IMR-90 (cell line): ENCODE measurements around the gene SAA4. TPM values are rescaled to one million over a fixed set of nuclear protein-coding genes. Genes with fewer than 3 reads are reported as not detected.

ENCODE experiments used
- ATAC-seq: fragments of 200-7000 bp; cut with Tn5 transposase; 2 replicates; pipeline ENCODE4 v1.9.1; 2020; ENCODE audit warnings: low read depth, mild to moderate bottlenecking, moderate library complexity
- Bru-seq: library from RNA; stranded (reverse); fragments of 400-500 nt; gene quantifications from one replicate; lab custom pipeline; 2021; lab: Mats Ljungman, UMichigan
- BruChase-seq, 2 experiments: library from RNA; stranded (reverse); fragments of 400-500 nt; gene quantifications; one replicate each; lab custom pipeline; 2021; lab: Mats Ljungman, UMichigan
- BruUV-seq: library from RNA; stranded (reverse); fragments of 400-500 nt; replicated peaks from 2 replicates; lab custom pipeline; 2021; lab: Mats Ljungman, UMichigan
- CTCF ChIA-PET: fragments of 300-600 bp; formaldehyde crosslinking; extraction: SDS; loops from one replicate; lab custom pipeline; 2021; ENCODE audit warnings: antibody characterized with exemption; lab: Yijun Ruan, JAX
- POLR2A ChIA-PET: fragments of 300-600 bp; sonication (Branson Sonifier 250); formaldehyde crosslinking; loops from one replicate; lab custom pipeline; 2022; ENCODE audit warnings: antibody characterized with exemption; ENCODE audit not compliant: unreplicated experiment; lab: Charles Lee
- DNase-seq: peaks from one replicate; pipeline ENCODE4 v3.0.0; 2013
- H2AFZ ChIP-seq: replicated peaks from 2 replicates; pipeline ENCODE3; 2013; ENCODE audit warnings: low read length, mild to moderate bottlenecking; ENCODE audit not compliant: poor library complexity
- H2AK5ac ChIP-seq: 2 replicates; pipeline ENCODE4 v1.6.1; 2013; ENCODE audit warnings: low read depth, low read length, inconsistent platforms
- H2AK9ac ChIP-seq: replicated peaks from 2 replicates; pipeline ENCODE3; 2013; ENCODE audit warnings: mild to moderate bottlenecking, low read depth, low read length, moderate library complexity; ENCODE audit not compliant: poor library complexity
- H2BK120ac ChIP-seq: 2 replicates; pipeline ENCODE4 v1.6.1; 2013; ENCODE audit warnings: low read depth, low read length, inconsistent platforms
- H2BK15ac ChIP-seq: 3 replicates; pipeline ENCODE4 v1.6.1; 2013; ENCODE audit warnings: low read depth, low read length, inconsistent platforms
- H2BK20ac ChIP-seq: 2 replicates; pipeline ENCODE4 v1.6.1; 2013; ENCODE audit warnings: low read depth, mild to moderate bottlenecking, inconsistent platforms, low read length, moderate library complexity
- H2BK5ac ChIP-seq: 2 replicates; pipeline ENCODE4 v1.6.1; 2013; ENCODE audit warnings: mild to moderate bottlenecking, low read depth, low read length, inconsistent platforms; ENCODE audit not compliant: poor library complexity, severe bottlenecking
- H3K14ac ChIP-seq: replicated peaks from 2 replicates; pipeline ENCODE4 v1.6.1; 2013; ENCODE audit warnings: low read depth, low read length, inconsistent platforms
- H3K18ac ChIP-seq: 2 replicates; pipeline ENCODE4 v1.6.1; 2013; ENCODE audit warnings: low read depth, low read length, control low read depth
- H3K23ac ChIP-seq: 2 replicates; pipeline ENCODE4 v1.6.1; 2013; ENCODE audit warnings: low read depth, low read length, inconsistent platforms
- H3K27ac ChIP-seq: 2 replicates; pipeline ENCODE4 v1.5.1; 2013; ENCODE audit warnings: mild to moderate bottlenecking, control low read depth, low read length; ENCODE audit not compliant: insufficient read depth
- H3K27me3 ChIP-seq: 2 replicates; pipeline ENCODE4 v1.6.1; 2013; ENCODE audit warnings: low read length; ENCODE audit not compliant: control insufficient read depth, insufficient read depth
- H3K36me3 ChIP-seq: 2 replicates; pipeline ENCODE4 v1.6.1; 2013; ENCODE audit warnings: low read length, mixed read lengths; ENCODE audit not compliant: control insufficient read depth, insufficient read depth
- H3K4ac ChIP-seq: 2 replicates; pipeline ENCODE4 v1.6.1; 2013; ENCODE audit warnings: low read depth, low read length, inconsistent platforms
- H3K4me1 ChIP-seq: 2 replicates; pipeline ENCODE4 v1.6.1; 2013; ENCODE audit warnings: low read length, mixed read lengths; ENCODE audit not compliant: control insufficient read depth, insufficient read depth
- H3K4me2 ChIP-seq: 2 replicates; pipeline ENCODE4 v1.6.1; 2013; ENCODE audit warnings: low read depth, mild to moderate bottlenecking, control low read depth, low read length, moderate library complexity
- H3K4me3 ChIP-seq: 2 replicates; pipeline ENCODE4 v1.5.1; 2013; ENCODE audit warnings: low read depth, mild to moderate bottlenecking, control low read depth, low read length, moderate library complexity; ENCODE audit not compliant: insufficient read depth
- H3K56ac ChIP-seq: 2 replicates; pipeline ENCODE4 v1.6.1; 2013; ENCODE audit warnings: low read length, inconsistent platforms; ENCODE audit not compliant: insufficient read depth; ENCODE audit errors: extremely low read depth
- H3K79me1 ChIP-seq, 2 experiments: 2 replicates each; pipeline ENCODE4 v1.6.1; 2013; ENCODE audit warnings: low read length in 2 of 2, inconsistent platforms in 1 of 2, low read depth in 1 of 2
- H3K9ac ChIP-seq: 2 replicates; pipeline ENCODE4 v1.6.1; 2013; ENCODE audit warnings: low read depth, low read length, control low read depth
- H3K9me1 ChIP-seq: 2 replicates; pipeline ENCODE4 v1.6.1; 2013; ENCODE audit warnings: low read length, inconsistent platforms; ENCODE audit not compliant: insufficient read depth
- H3K9me3 ChIP-seq: 2 replicates; pipeline ENCODE4 v1.6.1; 2013; ENCODE audit warnings: low read length; ENCODE audit not compliant: control insufficient read depth, insufficient read depth
- H4K20me1 ChIP-seq: 2 replicates; pipeline ENCODE4 v1.6.1; 2013; ENCODE audit warnings: low read length, inconsistent platforms; ENCODE audit not compliant: insufficient read depth
- H4K5ac ChIP-seq: 2 replicates; pipeline ENCODE4 v1.6.1; 2013; ENCODE audit warnings: mild to moderate bottlenecking, low read depth, low read length, control low read depth
- H4K8ac ChIP-seq, 2 experiments: 2 replicates each; pipeline ENCODE4 v1.6.1; 2013; ENCODE audit warnings: low read depth in 2 of 2, low read length in 2 of 2, control low read depth in 1 of 2, inconsistent platforms in 1 of 2
- H4K91ac ChIP-seq: 2 replicates; pipeline ENCODE4 v1.6.1; 2013; ENCODE audit warnings: low read depth, low read length, inconsistent platforms; ENCODE audit not compliant: insufficient read depth
- BHLHE40 ChIP-seq: fragments of 150-350 bp; IDR thresholded peaks from 2 replicates; pipeline ENCODE4 v1.6.1; 2016; ENCODE audit warnings: mild to moderate bottlenecking, low read depth, low read length
- CEBPB ChIP-seq: IDR thresholded peaks from 2 replicates; pipeline ENCODE4 v1.6.1; 2012; ENCODE audit warnings: low read depth, low read length, improper control_type of control experiment
- CHD1 ChIP-seq: IDR thresholded peaks from 2 replicates; pipeline ENCODE4 v1.6.1; 2012; ENCODE audit warnings: low read depth, low read length, improper control_type of control experiment
- FOS ChIP-seq: fragments of 150-350 bp; IDR thresholded peaks from 2 replicates; pipeline ENCODE4 v1.6.1; 2016; ENCODE audit warnings: low read depth, low read length
- MAFK ChIP-seq: IDR thresholded peaks from 2 replicates; pipeline ENCODE4 v1.6.1; 2012; ENCODE audit warnings: low read depth, low read length, improper control_type of control experiment
- MAZ ChIP-seq: IDR thresholded peaks from 2 replicates; pipeline ENCODE4 v1.6.1; 2012; ENCODE audit warnings: low read depth, mild to moderate bottlenecking, low read length, improper control_type of control experiment, moderate library complexity, borderline replicate concordance
- MXI1 ChIP-seq: IDR thresholded peaks from 2 replicates; pipeline ENCODE4 v1.6.1; 2012; ENCODE audit warnings: low read depth, mild to moderate bottlenecking, low read length, moderate library complexity, borderline replicate concordance
- NFE2L2 ChIP-seq: fragments of 150-350 bp; IDR thresholded peaks from 2 replicates; pipeline ENCODE4 v1.6.1; 2016; ENCODE audit warnings: low read depth, mild to moderate bottlenecking, low read length
- POLR2A ChIP-seq: IDR thresholded peaks from 2 replicates; pipeline ENCODE4 v1.6.1; 2012; ENCODE audit warnings: mild to moderate bottlenecking, low read depth, low read length
- RAD21 ChIP-seq: IDR thresholded peaks from 2 replicates; pipeline ENCODE4 v1.6.1; 2012; ENCODE audit warnings: low read length, improper control_type of control experiment
- RCOR1 ChIP-seq: IDR thresholded peaks from 2 replicates; pipeline ENCODE4 v1.6.1; 2012; ENCODE audit warnings: mild to moderate bottlenecking, low read length, improper control_type of control experiment; ENCODE audit not compliant: insufficient replicate concordance
- RFX5 ChIP-seq: IDR thresholded peaks from 2 replicates; pipeline ENCODE4 v1.8.0; 2012; ENCODE audit warnings: low read depth, mild to moderate bottlenecking, low read length, moderate library complexity
- SMC3 ChIP-seq: fragments of 150-350 bp; IDR thresholded peaks from 2 replicates; pipeline ENCODE4 v1.6.1; 2016; ENCODE audit warnings: low read depth, mild to moderate bottlenecking, antibody characterized with exemption, low read length, moderate library complexity
- WGBS, 2 experiments: methylation state at CpG; one replicate each; pipeline versions ENCODE4 v1.1.5 to v1.1.7; 2013; ENCODE audit warnings: missing lambda C conversion rate in 2 of 2; ENCODE audit not compliant: insufficient read length in 1 of 2; ENCODE audit errors: extremely low coverage in 2 of 2; 5-methylcytosine and 5-hydroxymethylcytosine counted together
- dilution Hi-C: fragments of 300-500 bp; cut with HindIII; formaldehyde crosslinking; loops from one replicate; pipeline ENCODE4 v1.14.3; 2018; ENCODE audit warnings: low sequenced_read_pairs; ENCODE audit not compliant: unreplicated experiment
- in situ Hi-C: fragments of 300-500 bp; cut with MboI; formaldehyde crosslinking; loops from 3 replicates; pipeline ENCODE4 v1.14.3; 2019; ENCODE audit warnings: low sequenced_read_pairs, inconsistent platforms, mixed read lengths
- intact Hi-C: fragments of 100-400 bp; cut with micrococcal nuclease; formaldehyde crosslinking; loops from 2 replicates; pipeline ENCODE4 v1.10.0; 2022
- long read RNA-seq: library from polyadenylated mRNA; unstranded; transcript quantifications from one replicate; pipeline ENCODE4 v2.0.0, GENCODE V29; 2021; ENCODE audit not compliant: unreplicated experiment
- polyA plus RNA-seq, 3 experiments: library from polyadenylated mRNA; depleted of rRNA; stranded (reverse); fragments of >200 nt; gene quantifications; 2 replicates each; pipeline ENCODE4 v1.2.3, GENCODE V29; 2012; ENCODE audit warnings: low replicate concordance in 1 of 3
- total RNA-seq: library from RNA; depleted of rRNA; stranded (reverse); fragments of >200 nt; gene quantifications from 2 replicates; pipeline ENCODE4 v1.2.3, GENCODE V29; 2012; rRNA removed
- TF ChIP-seq, protein P1 (sequence below): fragments of 150-350 bp; IDR thresholded peaks from 2 replicates; pipeline ENCODE4 v1.6.1; 2016; ENCODE audit warnings: low read depth, mild to moderate bottlenecking, low read length, moderate library complexity, borderline replicate concordance
- TF ChIP-seq, protein P2 (sequence below): fragments of 150-350 bp; IDR thresholded peaks from 2 replicates; pipeline ENCODE4 v1.6.1; 2017; ENCODE audit warnings: mild to moderate bottlenecking, antibody characterized with exemption, low read length, low read depth

SAA4 gene, protein sequence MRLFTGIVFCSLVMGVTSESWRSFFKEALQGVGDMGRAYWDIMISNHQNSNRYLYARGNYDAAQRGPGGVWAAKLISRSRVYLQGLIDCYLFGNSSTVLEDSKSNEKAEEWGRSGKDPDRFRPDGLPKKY
- total RNA-seq (not detected in 2 replicates), polyA plus RNA-seq (2012; rRNA removed) (not detected in 2 replicates), Bru-seq, nascent RNA (not detected), BruChase-seq, experiment 1, labeled RNA remaining after a 6-hour chase (percentile 36 among the genes with signal in this experiment), BruChase-seq, experiment 2, labeled RNA remaining after a 2-hour chase (not detected)
- not detected in 2 replicates for polyA plus RNA-seq (2012; cell fraction: cytosol; rRNA removed)
- not detected in 2 replicates for polyA plus RNA-seq (2012; cell fraction: nucleus; rRNA removed; ENCODE audit: low replicate concordance)
- long read RNA-seq: 0 reads

DNA sequence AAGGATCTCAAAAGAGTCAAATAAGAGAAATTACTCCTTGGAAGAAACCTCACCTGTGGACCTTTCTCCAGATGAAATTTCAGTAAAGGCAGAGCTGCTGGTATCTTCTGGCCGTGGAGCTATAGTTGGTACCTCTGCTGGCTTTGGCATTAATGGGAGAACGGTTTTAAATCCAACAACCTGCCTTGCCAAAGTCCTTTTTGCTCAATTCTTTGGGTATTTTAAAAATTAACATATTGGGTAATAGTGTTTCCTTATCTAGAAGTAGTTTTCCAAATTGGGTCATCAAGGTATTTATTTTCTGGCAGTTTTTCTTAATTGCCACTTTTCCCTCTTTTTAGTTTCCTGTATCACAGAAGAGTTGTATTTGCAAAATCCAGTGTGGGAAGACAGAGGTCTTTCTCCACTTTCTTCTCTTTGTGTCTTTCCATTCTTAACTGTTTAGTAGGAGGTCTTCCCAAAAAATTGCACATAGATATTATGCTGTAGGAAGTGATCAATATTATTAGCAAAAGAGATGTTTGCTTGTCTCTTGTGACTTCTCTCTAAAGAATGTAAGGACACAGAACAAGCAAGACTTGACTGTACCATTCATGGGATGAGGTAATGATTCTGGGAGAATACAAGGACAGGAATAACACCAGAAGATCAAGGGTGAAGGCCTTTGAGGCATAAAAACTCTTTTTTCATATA lies at the start of gene SAA4:
Gene SAA4, minus strand, starts transcription at position 139 of the 693 bp plus-strand sequence. CDS start 876 bp downstream, outside the sequence.
- dilution Hi-C loops: no loop called here
- H3K18ac ChIP-seq: no peak within 1 kb of the TSS
- BruUV-seq: no TSS peak
- no peak within 1 kb of the TSS for H3K14ac ChIP-seq
- no peak within 1 kb of the TSS for H3K4me2 ChIP-seq
- CTCF ChIA-PET: no interaction called here
- no peak within 1 kb of the TSS for H2AK9ac ChIP-seq
- no peak within 1 kb of the TSS for H3K27ac ChIP-seq
- H2AFZ ChIP-seq: no peak within 1 kb of the TSS
- no peak within 1 kb of the TSS; the same call in 1 of the 2 replicates for H3K56ac ChIP-seq
- no peak within 1 kb of the TSS for H3K4ac ChIP-seq
- in situ Hi-C loops: no loop called here
- H4K91ac ChIP-seq: no peak within 1 kb of the TSS
- H3K4me1 ChIP-seq: no peaks in the 10 kb centered on the region
- H3K4me3 ChIP-seq: no peak within 1 kb of the TSS
- H3K23ac ChIP-seq: no peak within 1 kb of the TSS
- H2AK5ac ChIP-seq: no peak within 1 kb of the TSS
- no peak within 1 kb of the TSS for H2BK20ac ChIP-seq
- H4K5ac ChIP-seq: no peak within 1 kb of the TSS
- H3K9me3 ChIP-seq: no peaks in the 10 kb centered on the region
- WGBS, 2 experiments: no CpG with 5 or more reads among the region's 2 CpGs
- no peak for ATAC-seq
- intact Hi-C loops: no loop called here
- H3K36me3 ChIP-seq: no peaks in the 10 kb centered on the region
- no peaks in the 10 kb centered on the region for H3K79me1 ChIP-seq
- no peak within 1 kb of the TSS for H2BK120ac ChIP-seq
- H2BK5ac ChIP-seq: no peak within 1 kb of the TSS
- H3K9ac ChIP-seq: no peak within 1 kb of the TSS
- no peaks in the 10 kb centered on the region for H4K20me1 ChIP-seq
- H3K9me1 ChIP-seq: no peaks in the 10 kb centered on the region
- no peak for DNase-seq
- H2BK15ac ChIP-seq: no peak within 1 kb of the TSS
- no peak within 1 kb of the TSS for H4K8ac ChIP-seq
- POLR2A ChIA-PET: no interaction called here
- H3K27me3 ChIP-seq: peaks cover 7% of the 10 kb centered on the region
- TF ChIP-seq RFX5 (no peak), MXI1 (no peak), BHLHE40 (no peak), RCOR1 (no peak), POLR2A (no peak), SMC3 (no peak), CHD1 (no peak), MAZ (no peak), FOS (no peak), NFE2L2 (no peak), CEBPB (no peak), MAFK (no peak), RAD21 (no peak)
- TF ChIP-seq, protein P1, sequence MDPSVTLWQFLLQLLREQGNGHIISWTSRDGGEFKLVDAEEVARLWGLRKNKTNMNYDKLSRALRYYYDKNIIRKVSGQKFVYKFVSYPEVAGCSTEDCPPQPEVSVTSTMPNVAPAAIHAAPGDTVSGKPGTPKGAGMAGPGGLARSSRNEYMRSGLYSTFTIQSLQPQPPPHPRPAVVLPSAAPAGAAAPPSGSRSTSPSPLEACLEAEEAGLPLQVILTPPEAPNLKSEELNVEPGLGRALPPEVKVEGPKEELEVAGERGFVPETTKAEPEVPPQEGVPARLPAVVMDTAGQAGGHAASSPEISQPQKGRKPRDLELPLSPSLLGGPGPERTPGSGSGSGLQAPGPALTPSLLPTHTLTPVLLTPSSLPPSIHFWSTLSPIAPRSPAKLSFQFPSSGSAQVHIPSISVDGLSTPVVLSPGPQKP: no peak
- TF ChIP-seq, protein P2, sequence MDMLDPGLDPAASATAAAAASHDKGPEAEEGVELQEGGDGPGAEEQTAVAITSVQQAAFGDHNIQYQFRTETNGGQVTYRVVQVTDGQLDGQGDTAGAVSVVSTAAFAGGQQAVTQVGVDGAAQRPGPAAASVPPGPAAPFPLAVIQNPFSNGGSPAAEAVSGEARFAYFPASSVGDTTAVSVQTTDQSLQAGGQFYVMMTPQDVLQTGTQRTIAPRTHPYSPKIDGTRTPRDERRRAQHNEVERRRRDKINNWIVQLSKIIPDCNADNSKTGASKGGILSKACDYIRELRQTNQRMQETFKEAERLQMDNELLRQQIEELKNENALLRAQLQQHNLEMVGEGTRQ: no peak
